HUES64 (cell line): ENCODE data around the gene TMED7.
A peak's percentile ranks its signal among the peaks of the same experiment; 100 is the strongest.

ENCODE experiments used
- H3K27ac ChIP-seq: 2 replicates; pipeline ENCODE4 v1.7.0; 2013; ENCODE audit warnings: low read depth, low read length, inconsistent platforms
- H3K27me3 ChIP-seq: 2 replicates; pipeline ENCODE4 v1.6.1; 2013; ENCODE audit warnings: mild to moderate bottlenecking, low read length; ENCODE audit not compliant: insufficient read depth
- H3K36me3 ChIP-seq: 2 replicates; pipeline ENCODE4 v1.6.1; 2013; ENCODE audit warnings: mild to moderate bottlenecking, low read length; ENCODE audit not compliant: insufficient read depth
- H3K4me1 ChIP-seq: 2 replicates; pipeline ENCODE4 v1.6.1; 2013; ENCODE audit warnings: mild to moderate bottlenecking, low read length, moderate library complexity; ENCODE audit not compliant: insufficient read depth
- H3K4me3 ChIP-seq: 2 replicates; pipeline ENCODE4 v1.5.1; 2013; ENCODE audit warnings: mild to moderate bottlenecking, low read length, moderate library complexity
- H3K9ac ChIP-seq: 2 replicates; pipeline ENCODE4 v1.6.1; 2013; ENCODE audit warnings: mild to moderate bottlenecking, low read depth, low read length
- H3K9me3 ChIP-seq: 2 replicates; pipeline ENCODE4 v1.6.1; 2013; ENCODE audit warnings: low read depth, low read length; ENCODE audit not compliant: insufficient read depth
- WGBS: fragments of 150-250, 120-280 bp; methylation state at CpG from one replicate; pipeline ENCODE4 v1.1.7; 2013; ENCODE audit warnings: missing lambda C conversion rate; 5-methylcytosine and 5-hydroxymethylcytosine counted together

TMED7 gene

GRCh38 chr5:115627295-115627865, 1.5 kb upstream of the TMED7 start:
- Histone ChIP-seq H3K4me3 (no peak overlapping the region), H3K9ac (no peak overlapping the region), H3K36me3 (peaks cover 15% of the 10 kb centered on the region; the same call in 1 of the 2 replicates), H3K9me3 (no peaks in the 10 kb centered on the region), H3K27me3 (no peaks in the 10 kb centered on the region), H3K27ac (no peak overlapping the region), H3K4me1 (peaks cover 24% of the 10 kb centered on the region)
- 96% methylated on average over 2 of the region's 5 CpGs for WGBS

- WGBS = 1% methylated on average over 8 of the region's 9 CpGs
- H3K4me3 ChIP-seq = peak overlapping the region; percentile 80
- peaks cover 17% of the 10 kb centered on the region; the same call in 1 of the 2 replicates for H3K36me3 ChIP-seq
- H3K27me3 ChIP-seq = no peaks in the 10 kb centered on the region
- peak overlapping the region; percentile 21; the same call in 1 of the 2 replicates for H3K27ac ChIP-seq
- H3K4me1 ChIP-seq = peaks cover 24% of the 10 kb centered on the region
- no peaks in the 10 kb centered on the region for H3K9me3 ChIP-seq
- peak overlapping the region; percentile 82 for H3K9ac ChIP-seq
Observed at GRCh38 chr5:115626445-115626823, 598 bp upstream of the TMED7 start.

- H3K4me1 ChIP-seq = peaks cover 24% of the 10 kb centered on the region
- no peaks in the 10 kb centered on the region for H3K9me3 ChIP-seq
- H3K4me3 ChIP-seq = peak overlapping the region; percentile 80
- H3K27ac ChIP-seq = peak overlapping the region; percentile 82; the same call in 1 of the 2 replicates
- H3K27me3 ChIP-seq = no peaks in the 10 kb centered on the region
- H3K36me3 ChIP-seq = peaks cover 30% of the 10 kb centered on the region
- WGBS = 52% methylated on average over 3 of the region's 3 CpGs
- peak overlapping the region; percentile 82 for H3K9ac ChIP-seq
Observed at GRCh38 chr5:115624994-115625393, 842 bp downstream of the TMED7 start.

- peaks cover 43% of the 10 kb centered on the region for H3K36me3 ChIP-seq
- H3K27ac ChIP-seq = no peak overlapping the region
- no peak overlapping the region for H3K9ac ChIP-seq
- no peaks in the 10 kb centered on the region for H3K27me3 ChIP-seq
- H3K4me3 ChIP-seq = peak overlapping the region; percentile 80; the same call in 1 of the 2 replicates
- peaks cover 24% of the 10 kb centered on the region for H3K4me1 ChIP-seq
- no peaks in the 10 kb centered on the region for H3K9me3 ChIP-seq
- 90% methylated on average over 5 of the region's 5 CpGs for WGBS
Observed at GRCh38 chr5:115623658-115624057, 2.2 kb downstream of the TMED7 start.

GRCh38 chr5:115621365-115621900, 4.4 kb downstream of the TMED7 start:
- Histone ChIP-seq H3K4me1 (peaks cover 20% of the 10 kb centered on the region; the same call in 1 of the 2 replicates), H3K27me3 (no peaks in the 10 kb centered on the region), H3K9me3 (no peaks in the 10 kb centered on the region), H3K9ac (no peak overlapping the region), H3K4me3 (no peak overlapping the region), H3K36me3 (peaks cover 64% of the 10 kb centered on the region), H3K27ac (no peak overlapping the region)
- WGBS = 90% methylated on average over 3 of the region's 4 CpGs

- Histone ChIP-seq H3K4me3 (no peak overlapping the region), H3K36me3 (peaks cover 89% of the 10 kb centered on the region), H3K9me3 (no peaks in the 10 kb centered on the region), H3K27me3 (no peaks in the 10 kb centered on the region), H3K27ac (no peak overlapping the region), H3K9ac (no peak overlapping the region), H3K4me1 (no peaks in the 10 kb centered on the region)
- WGBS = no CpG with 5 or more reads among the region's 1 CpG
Observed at GRCh38 chr5:115616892-115617291, 8.9 kb downstream of the TMED7 start.

GRCh38 chr5:115616472-115616871, 9.4 kb downstream of the TMED7 start:
- no peak overlapping the region for H3K9ac ChIP-seq
- H3K9me3 ChIP-seq = no peaks in the 10 kb centered on the region
- no peak overlapping the region for H3K4me3 ChIP-seq
- H3K27me3 ChIP-seq = no peaks in the 10 kb centered on the region
- no peaks in the 10 kb centered on the region for H3K4me1 ChIP-seq
- peaks cover 92% of the 10 kb centered on the region for H3K36me3 ChIP-seq
- no peak overlapping the region for H3K27ac ChIP-seq

- Histone ChIP-seq H3K27me3 (no peaks in the 10 kb centered on the region), H3K27ac (no peak overlapping the region), H3K4me1 (peaks cover 13% of the 10 kb centered on the region), H3K36me3 (peaks cover 57% of the 10 kb centered on the region), H3K4me3 (no peak overlapping the region), H3K9ac (no peak overlapping the region), H3K9me3 (no peaks in the 10 kb centered on the region)
- 96% methylated on average over 5 of the region's 5 CpGs for WGBS
Observed at GRCh38 chr5:115611873-115612272, 14.0 kb downstream of the TMED7 start.

GRCh38 chr5:115607935-115608334, 17.9 kb downstream of the TMED7 start:
- Histone ChIP-seq H3K4me1 (peaks cover 15% of the 10 kb centered on the region), H3K4me3 (no peak overlapping the region), H3K27me3 (no peaks in the 10 kb centered on the region), H3K9ac (no peak overlapping the region), H3K27ac (no peak overlapping the region), H3K36me3 (peaks cover 19% of the 10 kb centered on the region), H3K9me3 (no peaks in the 10 kb centered on the region)
- 90% methylated on average over 2 of the region's 2 CpGs for whole genome bisulfite sequencing

GRCh38 chr5:115605436-115605835, 20.4 kb downstream of the TMED7 start:
- no peak overlapping the region for H3K4me3 ChIP-seq
- peaks cover 1% of the 10 kb centered on the region; the same call in 1 of the 2 replicates for H3K36me3 ChIP-seq
- WGBS = over 99% methylated on average over 3 of the region's 3 CpGs
- no peak overlapping the region for H3K9ac ChIP-seq
- H3K4me1 ChIP-seq = peaks cover 28% of the 10 kb centered on the region
- H3K27me3 ChIP-seq = no peaks in the 10 kb centered on the region
- no peak overlapping the region for H3K27ac ChIP-seq
- no peaks in the 10 kb centered on the region for H3K9me3 ChIP-seq

- Histone ChIP-seq H3K4me3 (peak overlapping the region; percentile 58), H3K36me3 (no peaks in the 10 kb centered on the region), H3K4me1 (peaks cover 22% of the 10 kb centered on the region), H3K9me3 (no peaks in the 10 kb centered on the region), H3K9ac (no peak overlapping the region), H3K27me3 (no peaks in the 10 kb centered on the region), H3K27ac (no peak overlapping the region)
- 64% methylated on average over 11 of the region's 11 CpGs for WGBS
Observed at GRCh38 chr5:115602591-115603125, 23.2 kb downstream of the TMED7 start.
